Right kidney (tissue), 1 donor: ENCODE data around the gene LAMC3.
A peak's percentile ranks its signal among the peaks of the same experiment; 100 is the strongest.

Source experiments
- DNase-seq: peaks from one replicate; pipeline ENCODE4 v3.0.0-alpha.2; 2016

Gene LAMC3

GRCh38 chr9:131011274-131012022, 2.5 kb downstream of the LAMC3 start:
- no peak for DNase-seq

- no peak for DNase-seq
Observed at GRCh38 chr9:131012023-131012334, 3.0 kb downstream of the LAMC3 start.

DNA sequence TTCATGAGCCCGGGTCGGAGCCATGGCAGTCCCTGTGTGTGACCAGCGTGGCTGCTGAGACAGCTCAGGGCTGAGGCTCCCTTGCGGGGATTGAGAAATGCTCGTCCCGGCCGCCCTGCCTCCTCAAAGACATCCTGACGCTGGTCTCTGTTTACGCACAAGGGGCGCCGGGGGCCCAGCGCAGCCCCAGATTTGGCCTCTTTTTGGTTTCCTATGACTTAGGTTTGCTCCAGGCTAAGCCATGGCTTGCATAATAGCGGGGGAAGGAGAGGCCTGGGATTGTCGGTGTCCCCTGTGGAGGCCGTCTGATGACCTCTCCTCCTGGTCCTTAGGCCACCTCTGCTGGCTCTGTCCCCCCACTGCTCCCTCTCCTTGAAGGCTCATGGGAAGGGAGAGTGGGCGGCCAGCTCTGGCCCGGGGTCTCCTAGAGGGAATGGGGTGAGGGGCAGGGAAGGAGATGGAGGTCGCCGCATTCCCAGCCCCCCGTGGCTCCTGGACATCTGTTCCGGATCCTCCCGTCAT, 3.5 kb downstream of the LAMC3 start:
- no peak for DNase-seq

DNA sequence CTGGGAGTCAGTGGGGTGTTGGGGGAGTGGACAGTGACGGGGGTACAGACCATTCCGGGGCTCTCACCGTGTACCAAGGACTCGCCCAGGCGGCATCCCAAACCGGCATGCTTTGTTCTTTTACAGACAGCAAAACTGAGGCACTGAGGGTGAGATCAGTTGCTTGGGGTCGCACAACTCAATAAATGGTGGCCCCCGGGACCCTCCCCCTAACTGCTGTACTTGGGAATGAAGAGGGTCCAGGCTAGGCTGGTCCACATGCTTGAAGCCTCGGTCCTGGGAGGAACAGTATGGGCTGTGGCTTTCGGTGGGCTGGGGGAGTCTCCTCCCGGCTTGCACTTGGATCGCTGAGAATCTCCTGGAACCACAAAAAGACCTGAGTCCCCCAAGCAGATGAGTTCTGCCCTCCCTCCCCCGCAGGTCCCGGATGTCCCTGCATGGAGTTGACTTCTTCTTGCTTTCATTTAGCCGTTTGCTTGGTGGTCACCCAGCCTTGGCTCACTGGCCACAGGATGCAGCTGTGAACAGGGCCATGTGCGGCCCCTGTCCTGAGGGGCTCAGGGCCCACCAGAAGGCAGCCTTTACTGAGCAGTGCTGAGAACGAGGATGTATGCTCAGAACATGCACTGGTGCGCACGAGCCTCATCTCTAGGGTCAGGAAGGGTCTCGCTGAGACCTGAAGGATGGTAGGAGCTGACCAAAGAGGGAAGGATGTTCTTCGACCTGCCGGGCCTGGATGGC, 4.2 kb downstream of the LAMC3 start:
- no peak for DNase-seq

GRCh38 chr9:131013771-131014676, 5.0 kb downstream of the LAMC3 start:
- peak; percentile 31 for DNase-seq

DNA sequence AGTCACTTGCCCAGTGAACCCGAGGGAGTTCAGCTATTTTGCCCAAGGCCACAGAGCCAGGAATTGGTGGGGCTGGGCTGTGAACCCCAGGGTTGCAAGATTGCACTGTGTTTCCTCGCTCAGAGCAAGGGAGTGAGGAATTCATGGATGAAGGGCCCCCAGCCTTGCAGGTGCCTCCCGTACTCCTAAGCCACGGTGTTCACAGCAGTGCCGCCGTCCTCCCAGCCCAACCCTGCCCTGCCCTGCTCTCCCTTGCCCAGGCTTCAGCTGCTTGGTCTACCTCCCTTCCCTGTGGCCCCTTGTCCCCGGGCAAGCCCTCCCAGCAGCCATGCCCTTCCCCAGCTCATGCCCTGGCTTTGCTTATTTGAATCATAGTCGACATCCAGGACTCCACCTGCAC, 6.1 kb downstream of the LAMC3 start:
- no peak for DNase-seq

- no peak for DNase-seq
Observed at GRCh38 chr9:131015876-131016397, 7.0 kb downstream of the LAMC3 start.

GRCh38 chr9:131017067-131017466, 8.1 kb downstream of the LAMC3 start:
- DNase-seq = peak; percentile 25

DNA sequence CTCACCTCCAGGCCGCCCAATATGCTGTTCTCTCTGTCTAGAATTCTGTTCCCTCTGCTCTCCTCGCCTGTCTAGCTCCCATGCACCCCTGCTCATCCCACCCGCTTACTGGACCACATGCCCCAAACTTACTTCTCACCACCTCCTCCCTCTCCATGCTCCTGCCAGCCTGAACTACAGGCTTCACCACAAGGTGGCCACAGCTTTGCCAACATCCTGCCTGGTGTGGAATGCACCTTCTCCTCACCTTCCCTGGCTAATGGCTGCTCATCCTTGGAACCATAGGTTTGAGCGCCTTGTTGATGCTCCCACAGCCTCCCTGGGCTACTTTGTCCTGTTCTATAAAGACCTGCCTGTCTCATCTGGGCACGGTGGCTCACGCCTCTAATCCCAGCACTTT, 9.6 kb downstream of the LAMC3 start:
- DNase-seq = no peak

DNA sequence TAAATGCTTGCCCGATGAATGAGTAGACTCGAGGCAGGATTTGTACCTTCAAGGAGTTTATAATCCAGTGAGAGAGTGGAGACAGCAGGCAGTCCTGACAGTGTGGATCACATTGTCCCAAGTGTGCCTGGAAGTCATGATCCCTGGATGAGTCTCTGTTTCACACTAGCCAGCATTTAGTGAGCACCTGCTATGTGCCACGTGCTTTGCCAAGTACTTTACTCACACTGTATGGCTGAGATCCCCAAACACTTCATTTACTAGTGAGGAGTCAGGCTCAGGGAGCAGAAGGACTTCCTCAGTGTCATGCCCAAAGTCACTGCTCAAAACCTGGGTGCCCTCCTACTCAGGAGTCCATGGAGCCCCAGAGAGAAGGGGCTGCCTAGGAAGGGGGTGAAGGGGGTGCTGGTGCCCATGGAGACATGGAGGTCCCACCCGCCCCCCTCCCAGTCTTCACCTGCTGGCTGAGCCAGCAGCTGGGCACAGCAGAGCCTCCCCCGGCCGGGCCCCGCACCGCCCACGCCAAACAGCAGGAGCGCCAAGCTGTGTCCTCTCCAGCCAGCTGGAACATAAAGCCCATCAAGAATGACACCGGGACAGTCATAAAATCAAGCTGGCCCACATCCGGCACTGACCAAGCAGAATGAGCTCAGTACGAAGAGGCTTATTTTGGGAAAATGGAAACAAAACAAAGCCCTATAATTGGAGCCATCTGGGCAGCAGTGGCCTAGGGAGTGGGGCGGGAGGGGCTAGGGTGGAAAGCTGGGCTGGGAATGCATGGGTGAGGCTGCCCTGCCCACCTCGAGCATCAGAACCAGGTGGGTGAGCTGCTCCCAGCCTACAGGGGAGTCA, 10.6 kb downstream of the LAMC3 start:
- DNase-seq = peak; percentile 71

DNA sequence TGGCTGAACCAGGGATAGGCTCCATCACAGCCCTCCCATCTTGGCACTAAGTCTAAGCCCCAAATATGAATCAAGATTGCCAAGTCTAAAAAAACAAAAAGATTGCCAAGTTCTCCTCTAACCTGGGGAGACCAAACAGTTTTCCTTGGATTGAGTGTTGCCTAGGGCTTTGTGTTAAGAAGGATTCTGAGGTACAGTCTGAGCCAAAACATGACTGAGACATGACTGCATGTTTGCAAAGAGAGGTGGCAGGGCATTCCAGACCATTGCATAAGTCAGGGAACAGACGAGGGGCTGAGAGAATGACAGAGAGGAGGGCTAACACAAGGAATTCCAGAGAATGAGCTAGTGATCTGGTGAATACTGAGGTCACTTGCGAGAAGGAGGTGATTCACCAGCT, 11.4 kb downstream of the LAMC3 start:
- DNase-seq = no peak

DNA sequence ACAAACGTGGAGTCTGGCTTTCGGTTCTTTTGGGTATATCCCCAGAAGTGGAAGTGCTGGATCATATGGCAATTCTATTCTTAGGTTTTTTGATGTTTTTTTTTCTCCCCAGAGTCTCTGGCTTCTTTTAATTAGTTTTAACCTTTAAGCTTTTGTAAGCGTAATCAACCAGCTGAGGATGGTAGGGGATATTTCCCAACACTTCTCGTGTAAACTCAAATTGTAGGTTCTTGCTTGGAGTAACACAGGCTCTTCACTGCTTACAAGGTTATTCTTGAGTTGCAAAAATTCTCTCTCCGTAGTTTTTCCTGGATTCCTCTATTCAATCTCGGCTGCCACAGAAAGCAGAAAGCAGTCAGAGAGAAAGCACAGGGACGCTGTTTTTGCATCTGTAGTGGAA, 11.9 kb downstream of the LAMC3 start:
- DNase-seq = no peak

DNA sequence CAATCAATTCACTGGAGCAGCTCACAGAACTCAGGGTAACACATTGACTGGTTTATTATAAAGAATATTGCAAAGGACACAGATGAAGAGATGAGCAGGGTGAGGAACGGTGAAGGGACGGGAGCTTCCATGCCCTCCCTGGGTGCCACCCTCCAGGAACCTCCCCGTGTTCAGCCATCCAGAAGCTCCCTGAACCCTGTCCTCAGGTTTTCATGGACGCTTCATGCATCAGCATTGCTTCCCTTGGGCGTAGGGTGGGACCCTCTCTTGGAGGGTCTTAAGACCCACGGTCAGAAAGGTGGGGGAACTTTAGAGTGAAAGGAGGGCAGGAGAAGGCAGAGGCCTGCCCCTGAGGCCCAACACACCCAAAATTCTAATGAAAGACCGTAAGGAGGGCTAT, 12.8 kb downstream of the LAMC3 start:
- no peak for DNase-seq

- DNase-seq = no peak
Observed at GRCh38 chr9:131024978-131025868, 16.2 kb downstream of the LAMC3 start.

DNA sequence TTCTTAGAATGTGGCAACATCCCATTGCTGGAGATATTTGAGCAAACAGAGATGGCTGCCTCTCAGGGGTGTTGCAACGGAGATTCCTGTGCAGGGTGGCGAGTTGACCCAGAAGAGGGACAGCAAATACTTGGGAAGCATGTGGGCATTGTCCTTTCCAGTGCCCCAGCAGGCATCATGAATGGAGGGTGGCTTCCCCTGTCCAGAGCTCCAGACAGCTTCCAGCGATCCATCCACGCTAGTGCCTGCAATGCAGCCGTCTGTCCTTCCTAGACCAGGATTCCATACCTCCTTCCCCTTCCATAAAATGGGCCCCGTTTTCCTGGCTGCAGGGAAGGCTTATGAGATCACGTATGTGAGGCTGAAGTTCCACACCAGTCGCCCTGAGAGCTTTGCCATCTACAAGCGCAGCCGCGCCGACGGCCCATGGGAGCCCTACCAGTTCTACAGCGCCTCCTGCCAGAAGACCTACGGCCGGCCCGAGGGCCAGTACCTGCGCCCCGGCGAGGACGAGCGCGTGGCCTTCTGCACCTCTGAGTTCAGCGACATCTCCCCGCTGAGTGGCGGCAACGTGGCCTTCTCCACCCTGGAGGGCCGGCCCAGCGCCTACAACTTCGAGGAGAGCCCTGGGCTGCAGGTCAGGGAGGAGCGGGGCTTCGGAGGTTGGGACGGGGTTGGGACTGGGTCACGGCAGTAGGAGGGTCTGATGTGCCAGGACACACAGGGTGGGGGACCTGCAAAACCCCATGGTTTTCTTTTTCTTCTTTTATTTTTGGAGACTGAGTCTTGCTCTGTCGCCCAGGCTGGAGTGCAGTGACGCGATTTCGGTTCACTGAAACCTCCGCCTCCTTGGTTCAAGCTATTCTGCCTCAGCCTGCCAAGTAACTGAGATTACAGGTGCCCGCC, 17.2 kb downstream of the LAMC3 start:
- no peak for DNase-seq

DNA sequence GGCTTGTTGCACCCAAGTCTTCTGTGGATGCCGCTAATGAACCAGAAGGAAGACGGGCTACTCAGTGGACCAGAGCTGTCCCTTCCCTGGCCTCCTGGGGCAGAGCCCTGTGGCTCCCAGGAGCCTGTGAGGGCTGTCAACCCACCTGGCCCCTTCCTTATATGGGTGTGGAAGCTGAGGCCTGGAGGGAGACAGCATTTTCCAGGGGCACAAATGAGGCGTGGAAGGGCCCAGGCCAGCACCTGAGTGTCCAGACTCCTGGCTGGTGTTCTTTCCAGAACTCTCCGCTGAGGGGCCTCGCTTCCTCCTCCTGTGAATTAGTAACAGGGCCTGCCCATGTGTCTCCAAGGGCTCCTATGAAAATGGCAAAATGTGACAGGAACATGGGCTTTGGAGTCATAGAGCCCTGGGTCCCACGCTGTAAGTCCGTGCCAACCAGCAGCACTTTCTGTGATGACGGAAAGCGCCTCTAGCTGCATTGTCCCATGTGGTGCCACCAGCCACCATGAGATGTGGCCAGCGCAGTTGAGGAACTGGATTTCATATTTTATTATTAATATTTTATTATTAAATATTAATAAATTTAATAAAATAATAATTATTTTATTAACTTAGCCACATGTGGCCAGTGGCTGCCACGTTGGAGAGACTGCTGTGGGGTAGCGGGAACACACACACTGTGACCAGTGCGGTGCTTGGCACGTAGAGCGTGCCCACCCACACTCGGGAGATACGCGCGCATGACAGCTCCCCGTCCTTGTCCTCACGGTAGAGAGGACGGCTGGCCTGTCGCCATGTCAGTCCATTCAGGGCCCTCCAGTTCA, 18.3 kb downstream of the LAMC3 start:
- no peak for DNase-seq

DNA sequence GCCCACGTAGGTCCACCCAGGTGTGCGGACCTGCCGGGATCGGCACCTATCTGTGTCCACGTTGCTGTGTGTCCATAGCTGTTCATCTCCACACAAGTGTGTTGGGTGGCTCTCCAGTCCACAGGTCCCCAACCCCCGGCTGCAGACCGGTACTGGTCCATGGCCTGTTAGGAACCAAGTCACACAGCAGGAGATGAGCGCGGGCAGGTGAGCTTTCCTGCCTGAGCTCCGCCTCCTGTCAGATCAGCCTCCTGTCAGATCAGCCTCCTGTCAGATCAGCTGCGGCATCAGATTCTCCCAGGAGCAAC, 18.9 kb downstream of the LAMC3 start:
- DNase-seq = no peak

GRCh38 chr9:131028221-131028884, 19.4 kb downstream of the LAMC3 start:
- no peak for DNase-seq
